NCI-H748 (cell line): ENCODE measurements around the gene NUDT6.

Experiments used
- DNase-seq: peaks from one replicate; lab custom pipeline; 2025; ENCODE audit not compliant: unreplicated experiment; lab: John Stamatoyannopoulos, UW

Gene NUDT6

DNA sequence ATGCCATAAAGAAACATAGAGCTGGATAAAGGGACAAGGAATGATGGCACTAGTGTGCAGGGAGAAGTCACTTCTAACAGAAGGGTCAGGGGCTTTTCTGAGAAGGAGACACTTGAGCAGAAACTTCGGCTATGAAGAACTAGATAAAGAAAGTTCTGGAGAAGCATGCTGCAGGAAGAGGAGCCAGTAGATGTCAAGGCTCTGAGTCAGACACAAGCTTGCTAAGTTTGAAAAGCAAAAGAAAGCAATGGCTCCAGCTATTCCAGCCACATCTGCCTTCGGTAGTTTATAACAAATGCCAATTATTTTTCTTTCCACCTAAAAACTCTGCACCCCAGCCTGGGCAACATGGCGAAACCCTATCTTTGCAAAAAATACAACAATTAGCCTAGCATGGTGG is 7.5 kb downstream of the NUDT6 start:
- no peak for DNase-seq

DNA sequence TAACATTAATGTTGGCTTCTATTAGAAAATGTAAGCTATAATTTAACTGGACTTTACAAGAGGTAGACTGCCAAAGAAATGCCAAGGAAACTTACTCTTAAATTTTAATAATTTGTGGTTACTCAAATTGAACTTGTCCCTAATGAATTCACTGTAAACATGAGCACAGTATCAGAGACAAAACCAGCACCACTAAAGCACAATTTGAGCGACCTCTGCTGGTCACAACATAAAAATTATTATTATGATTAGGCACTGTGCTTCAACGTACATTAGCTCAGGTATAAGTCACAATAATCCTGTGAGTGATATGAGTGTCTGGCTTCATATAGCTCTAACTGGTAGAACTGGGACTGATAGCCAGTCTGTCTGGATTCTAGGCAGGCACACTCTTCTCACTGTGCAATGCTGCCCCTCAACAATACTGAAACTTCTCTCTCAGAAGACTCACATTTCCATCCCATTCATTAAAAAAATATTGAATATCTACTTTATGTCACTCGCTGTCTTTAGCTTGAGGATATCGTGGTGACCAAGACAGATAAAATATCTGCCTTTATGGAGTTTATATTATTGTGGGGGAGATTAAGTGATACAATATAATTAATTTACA is 8.0 kb downstream of the NUDT6 start:
- peak; percentile 51 for DNase-seq

DNA sequence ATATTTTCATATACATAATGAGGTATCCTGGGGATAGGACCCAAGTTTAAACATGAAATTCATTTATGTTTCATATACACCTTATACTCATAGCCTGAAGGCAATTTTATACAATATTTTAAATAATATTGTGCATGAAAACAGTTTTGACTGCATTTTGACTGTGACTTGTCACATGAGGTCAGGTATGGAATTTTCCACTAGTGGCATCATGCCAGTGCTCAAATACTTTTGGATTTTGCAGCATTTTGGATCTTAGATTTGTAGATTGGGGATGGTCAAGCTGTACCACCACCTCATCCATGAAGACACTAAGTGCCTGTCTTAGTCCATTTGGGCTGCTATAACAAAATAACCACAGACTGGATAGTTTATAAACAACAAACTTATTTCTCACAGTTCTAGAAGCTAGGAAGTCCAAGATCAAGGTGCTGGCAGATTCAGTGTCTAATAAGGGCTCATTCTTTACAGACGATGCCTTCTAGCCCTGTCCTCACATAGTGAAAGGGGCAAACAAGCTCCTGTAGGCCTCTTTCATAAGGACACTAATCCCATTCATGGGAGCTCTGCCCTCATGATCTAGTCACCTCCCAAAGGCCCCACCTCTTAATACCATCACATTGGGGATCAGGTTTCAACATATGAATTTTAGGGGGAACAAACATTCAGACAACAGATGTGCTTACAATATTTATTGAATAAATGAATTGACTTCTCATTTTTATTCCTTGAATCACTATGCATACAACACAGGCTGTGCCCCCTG is 9.4 kb downstream of the NUDT6 start:
- DNase-seq, result no peak

DNA sequence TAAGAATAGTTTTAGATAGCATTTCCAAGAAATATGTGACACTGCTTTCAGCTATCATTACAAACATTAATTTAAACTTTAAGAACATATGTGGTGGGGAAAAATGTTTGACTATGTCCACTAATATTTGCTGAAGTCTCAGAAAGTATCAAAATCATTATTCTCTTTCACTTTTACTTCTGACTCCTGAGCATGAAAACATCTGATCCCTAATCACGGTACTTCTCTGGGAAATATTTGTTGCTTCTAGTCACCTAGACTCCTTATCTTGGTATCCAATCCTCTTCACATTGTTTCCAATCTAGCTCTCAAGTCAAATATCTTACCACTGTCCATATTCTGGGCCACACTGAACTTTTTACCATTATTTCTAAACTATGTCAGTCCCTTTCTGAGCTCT is 10.8 kb downstream of the NUDT6 start:
- no peak for DNase-seq

DNA sequence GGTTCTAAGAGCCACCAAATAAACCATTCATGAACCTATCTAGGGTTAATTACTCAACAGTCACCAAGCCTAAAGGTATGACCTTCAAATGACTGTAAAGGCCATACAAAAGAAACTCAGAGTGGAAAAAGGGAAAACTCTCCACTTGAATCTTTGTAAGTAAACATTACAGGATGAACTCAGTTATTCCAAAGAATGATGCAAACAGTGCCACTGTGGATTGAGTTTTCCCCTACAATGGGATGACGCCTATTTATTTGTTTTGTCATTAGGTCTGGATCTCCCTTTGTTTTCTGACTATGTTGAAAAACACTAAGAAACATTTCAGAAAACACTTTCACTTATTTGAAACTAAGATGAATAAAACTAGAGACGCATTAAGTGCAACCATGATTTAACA is 12.7 kb downstream of the NUDT6 start:
- peak; percentile 4 for DNase-seq

DNA sequence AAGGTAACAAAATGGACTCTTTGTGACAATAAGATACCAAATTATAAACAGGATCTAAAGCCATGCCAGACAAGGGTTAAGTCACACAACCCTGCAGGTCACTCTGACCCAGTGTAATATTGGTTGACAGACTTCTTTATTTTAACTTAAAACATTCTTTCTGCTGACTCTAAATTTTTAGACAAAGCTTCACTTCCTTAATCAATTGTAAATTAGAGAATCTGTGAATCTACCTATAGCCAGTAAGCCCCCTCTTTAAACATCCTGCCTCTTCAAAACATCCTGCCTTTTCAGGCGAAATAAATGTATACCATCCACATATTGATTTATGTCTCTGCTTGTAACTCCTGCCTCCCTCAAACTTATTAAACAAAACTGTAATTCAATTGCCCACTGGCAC is 14.2 kb downstream of the NUDT6 start:
- no peak for DNase-seq

DNA sequence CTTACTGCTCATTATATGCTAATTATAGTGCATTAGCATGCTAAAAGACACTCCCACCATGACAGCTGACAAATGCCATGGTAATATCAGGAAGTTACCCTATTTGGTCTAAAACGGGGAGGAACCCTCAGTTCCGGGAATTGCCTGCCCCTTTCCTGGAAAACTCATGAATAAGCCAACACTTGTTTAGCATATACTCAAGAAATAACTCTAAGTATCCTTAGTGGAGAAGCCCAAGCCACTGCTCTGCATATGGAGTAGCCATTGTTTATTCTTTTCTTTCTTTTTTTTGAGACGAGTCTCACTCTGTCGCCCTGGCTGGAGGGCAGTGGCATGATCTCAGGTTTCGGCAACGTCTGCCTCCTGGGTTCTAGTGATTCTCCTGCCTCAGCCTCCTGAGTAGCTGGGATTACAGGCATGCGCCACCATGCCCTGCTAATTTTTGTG is 15.5 kb downstream of the NUDT6 start:
- DNase-seq, result no peak

DNA sequence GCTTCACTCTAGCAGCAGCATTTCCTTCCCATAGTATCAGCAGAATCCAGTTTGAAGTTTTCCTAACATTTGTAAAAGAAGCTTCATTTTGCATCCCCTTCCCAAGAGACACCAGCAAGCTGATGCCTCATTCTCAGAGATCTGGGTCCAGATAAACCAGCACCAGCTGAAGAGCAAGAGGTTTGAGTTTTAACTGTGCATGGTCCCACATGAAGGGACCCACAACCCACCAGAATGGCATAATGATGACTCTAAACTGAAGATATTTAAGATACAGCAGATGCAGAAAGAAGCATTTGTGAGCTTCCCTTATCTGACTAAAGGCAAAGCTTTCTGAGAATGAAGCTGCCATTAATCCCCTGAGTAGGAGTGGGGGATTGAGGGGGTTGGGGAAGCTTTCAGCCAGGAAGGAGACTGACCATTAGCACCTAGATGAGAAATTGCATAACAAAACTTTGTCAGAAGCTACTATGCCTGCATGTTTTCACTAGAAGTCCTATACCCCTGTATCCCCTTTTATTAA is 18.6 kb downstream of the NUDT6 start:
- no peak for DNase-seq

DNA sequence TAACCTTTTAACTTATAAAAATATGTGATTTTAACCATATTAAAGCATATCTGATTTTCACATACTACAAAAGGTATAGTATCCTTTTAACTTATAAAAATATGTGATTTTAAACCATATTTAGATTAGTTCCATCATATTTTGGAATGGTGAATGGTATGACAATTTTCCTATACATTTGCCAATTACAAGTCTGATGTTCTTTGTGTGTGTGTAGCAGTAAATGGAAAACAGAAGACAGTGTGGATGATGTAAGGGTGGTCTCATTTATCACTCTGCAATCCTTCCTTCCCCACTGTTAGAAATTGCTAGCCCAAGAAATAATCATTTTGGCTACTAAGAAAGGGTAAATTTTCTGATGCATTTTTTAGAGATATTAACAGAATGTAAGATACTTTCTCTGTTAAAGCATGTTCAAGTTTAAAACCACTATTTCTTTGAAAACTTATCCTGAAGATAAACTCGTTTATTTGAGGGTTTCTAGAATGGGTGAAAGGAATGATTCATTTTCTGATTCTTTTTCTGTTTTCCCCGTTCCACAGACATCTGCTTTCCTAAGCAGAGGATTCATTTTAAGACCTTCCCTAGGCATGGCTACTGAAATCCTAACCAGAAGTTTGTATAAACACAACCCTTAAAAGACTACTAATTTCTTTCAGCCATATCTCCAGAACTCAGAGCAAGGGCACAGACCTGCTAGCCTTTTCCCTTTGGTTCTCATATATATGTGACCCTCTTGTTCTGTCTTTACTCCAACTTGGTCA is 21.0 kb downstream of the NUDT6 start:
- no peak for DNase-seq

DNA sequence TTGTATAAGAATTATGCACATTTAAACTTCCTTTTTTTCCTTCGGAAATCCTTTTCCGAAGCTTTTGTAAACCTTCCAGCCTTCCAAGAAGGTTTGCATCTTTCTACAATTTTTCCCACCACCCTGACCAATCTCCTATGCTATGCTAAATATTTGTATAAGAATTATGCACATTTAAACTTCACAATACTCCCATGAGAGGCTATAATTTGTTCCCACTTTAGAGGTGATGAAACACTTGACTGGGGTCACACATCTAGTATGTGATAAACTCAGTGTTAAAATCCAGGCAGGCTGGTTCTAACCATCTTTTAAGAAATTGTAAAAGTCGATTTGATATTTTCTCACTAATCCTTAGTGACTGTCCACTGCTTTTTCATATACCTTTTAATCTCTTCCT is 22.1 kb downstream of the NUDT6 start:
- no peak for DNase-seq

DNA sequence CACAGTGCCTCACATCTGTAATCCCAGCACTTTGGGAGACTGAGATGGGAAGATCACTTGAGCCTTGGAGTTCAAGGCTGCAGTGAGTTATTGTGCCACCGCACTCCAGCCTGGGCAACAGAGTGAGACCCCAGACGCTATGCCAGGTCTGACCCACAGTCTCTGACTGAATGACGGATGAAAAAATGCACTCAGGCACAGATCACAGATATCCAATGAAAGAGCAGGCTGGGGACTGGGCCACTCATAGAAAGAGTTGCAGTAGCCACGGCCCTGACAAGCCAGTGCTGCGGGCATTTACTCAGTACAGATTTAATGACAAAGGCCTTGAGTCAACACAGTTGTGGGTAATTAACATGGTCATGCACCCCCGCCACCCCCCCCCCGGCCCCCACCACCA is 22.7 kb downstream of the NUDT6 start:
- no peak for DNase-seq

DNA sequence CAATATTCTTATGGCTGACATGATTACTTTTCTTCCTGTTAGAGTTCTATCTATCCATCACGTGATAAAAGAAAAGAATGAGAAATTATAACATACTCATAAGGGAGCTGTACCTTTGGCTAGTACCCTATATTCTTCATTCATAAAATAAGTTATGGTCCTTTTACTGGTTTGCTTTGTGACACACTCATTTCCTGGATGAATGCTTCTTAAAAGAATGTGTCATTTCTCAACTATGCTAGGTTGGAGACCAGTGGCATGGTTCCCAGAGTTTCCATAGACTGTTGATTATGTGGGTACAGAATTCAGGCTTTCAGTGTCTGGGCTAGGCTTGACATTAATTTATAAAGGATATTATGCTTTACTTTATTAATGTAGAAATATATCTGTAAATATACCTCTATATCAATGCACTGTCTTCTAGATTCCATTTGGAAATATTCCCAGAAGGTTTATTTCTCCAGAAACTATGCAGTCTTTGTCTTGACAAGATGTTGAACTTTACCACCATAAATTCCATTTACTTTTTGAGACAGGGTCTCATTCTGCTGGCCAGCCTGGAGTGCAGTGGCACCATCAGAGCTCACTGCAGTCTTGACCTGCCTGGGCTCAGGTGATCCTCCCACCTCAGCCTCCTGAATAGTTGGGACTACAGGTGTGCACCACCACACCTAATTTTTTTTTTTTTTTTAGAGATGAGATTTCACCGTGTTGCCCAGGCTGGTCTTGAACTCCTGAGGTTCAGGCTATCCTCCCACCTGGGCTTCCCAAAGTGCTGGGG is 23.8 kb downstream of the NUDT6 start:
- no peak for DNase-seq

DNA sequence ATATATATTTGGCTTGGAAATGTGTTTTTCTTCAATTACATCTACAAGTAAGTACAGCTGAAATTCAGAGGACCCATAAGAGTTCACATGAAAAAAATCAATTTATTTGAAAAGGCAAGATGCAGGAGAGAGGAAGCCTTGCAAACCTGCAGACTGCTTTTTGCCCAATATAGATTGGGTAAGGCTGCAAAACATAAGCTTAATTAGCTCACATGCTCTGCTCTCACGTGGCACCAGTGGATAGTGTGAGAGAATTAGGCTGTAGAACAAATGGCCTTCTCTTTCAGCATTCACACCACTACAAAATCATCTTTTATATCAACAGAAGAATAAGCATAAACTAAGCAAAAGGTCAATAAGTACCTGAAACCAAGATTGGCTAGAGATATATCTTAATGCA is 26.1 kb downstream of the NUDT6 start:
- no peak for DNase-seq

DNA sequence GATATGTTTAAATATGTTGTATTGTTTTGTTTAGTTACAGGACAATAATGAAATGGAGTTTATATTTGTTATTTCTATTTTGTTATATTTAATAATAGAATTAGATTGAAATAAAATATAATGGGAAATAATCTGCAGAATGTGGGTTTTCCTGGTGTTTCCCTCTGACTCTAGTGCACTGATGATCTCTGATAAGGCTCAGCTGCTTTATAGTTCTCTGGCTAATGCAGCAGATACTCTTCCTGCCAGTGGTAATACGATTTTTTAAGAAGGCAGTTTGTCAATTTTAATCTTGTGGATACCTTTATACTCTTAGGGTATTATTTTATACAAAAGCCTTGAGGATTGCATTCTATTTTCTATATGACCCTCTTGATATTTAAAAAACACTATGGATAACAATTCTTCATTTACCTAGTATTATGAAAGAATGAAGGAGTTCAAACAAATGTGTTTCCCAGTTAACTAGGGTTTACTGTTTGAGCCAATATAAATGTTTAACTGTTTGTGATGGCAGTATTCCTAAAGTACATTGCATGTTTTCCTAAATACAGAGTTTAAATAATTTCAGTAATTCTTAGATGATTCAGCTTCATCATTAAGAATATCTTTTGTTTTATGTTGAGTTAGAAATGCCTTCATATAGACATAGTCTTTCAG is 26.9 kb downstream of the NUDT6 start:
- DNase-seq, result no peak

DNA sequence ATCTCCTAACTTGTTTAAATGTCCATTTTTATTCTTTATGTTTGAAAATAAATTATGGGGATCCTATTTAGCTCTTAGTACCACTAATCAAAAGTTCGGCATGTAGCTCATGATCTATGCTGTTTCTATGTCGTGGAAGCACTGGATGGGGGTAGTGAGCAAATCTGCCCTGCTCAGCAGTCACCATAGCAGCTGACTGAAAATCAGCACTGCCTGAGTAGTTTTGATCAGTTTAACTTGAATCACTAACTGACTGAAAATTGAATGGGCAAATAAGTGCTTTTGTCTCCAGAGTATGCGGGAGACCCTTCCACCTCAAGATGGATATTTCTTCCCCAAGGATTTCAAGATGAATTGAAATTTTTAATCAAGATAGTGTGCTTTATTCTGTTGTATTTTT is 27.6 kb downstream of the NUDT6 start:
- no peak for DNase-seq

DNA sequence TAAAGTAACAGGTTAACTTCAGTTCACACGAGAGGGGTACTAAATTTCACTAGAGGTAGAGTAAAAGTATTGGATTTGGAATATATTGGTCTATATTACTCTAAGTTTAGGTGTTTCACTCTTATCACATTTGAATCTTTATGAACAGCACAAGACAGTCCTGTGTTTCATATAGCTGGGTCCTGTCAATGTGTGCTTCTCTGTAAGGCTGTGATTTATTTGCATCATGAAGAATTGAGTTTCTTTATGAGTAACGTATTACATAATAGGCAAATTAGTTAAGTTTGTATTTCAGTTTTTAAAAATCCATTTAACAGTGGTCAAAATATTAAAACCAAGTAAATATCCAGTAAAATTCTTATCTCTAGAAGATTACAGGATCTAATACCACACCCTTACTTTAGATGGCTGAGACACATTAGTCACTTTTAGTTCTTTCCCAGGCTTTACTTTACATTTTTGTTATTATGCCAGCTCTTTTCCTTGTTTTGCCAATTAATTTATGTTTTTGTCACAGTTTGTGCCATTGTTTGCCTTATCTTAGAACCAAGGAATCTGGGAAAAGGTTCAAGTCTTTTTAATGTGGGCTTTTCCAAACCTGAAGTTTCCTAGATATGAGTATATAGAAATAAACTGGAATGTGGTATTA is 32.1 kb downstream of the NUDT6 start:
- no peak for DNase-seq

DNA sequence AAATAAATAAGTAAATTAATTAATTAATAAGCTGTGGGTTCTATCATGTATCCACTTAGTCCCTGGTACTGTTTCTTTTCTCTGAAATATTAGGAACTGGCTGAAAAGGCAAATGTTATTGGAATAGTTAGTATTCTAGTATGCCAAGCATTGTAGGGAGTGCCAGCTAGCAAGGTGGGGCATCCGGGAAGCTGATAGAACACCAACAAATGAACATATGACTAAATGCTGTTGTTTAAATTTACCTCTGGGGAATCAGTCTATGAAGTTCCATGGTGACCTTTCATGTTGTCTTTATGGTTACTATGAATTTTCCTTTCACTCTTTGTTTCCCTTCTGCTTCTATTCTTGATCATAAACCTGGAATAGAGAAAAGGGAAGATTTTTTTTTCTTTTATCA is 32.7 kb downstream of the NUDT6 start:
- no peak for DNase-seq

DNA sequence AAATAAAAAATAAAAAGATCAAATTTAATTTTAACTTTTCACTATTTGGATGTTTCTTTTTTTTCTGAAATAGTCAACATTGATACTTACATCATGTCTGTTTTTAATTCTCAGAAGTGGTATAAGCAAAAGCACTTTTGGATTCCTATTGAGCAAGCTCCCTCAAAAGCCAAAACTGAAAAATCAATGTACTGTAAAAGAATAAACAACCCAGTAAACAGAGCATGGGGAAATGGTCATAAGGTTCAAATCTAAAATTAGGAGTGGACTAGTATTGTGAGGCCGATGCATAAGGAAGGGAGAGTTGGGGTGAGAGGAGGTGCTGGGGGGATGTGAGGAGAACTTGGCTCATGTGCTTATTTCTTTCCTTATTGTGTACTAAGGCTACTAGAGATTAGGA is 37.9 kb downstream of the NUDT6 start:
- DNase-seq, result no peak

DNA sequence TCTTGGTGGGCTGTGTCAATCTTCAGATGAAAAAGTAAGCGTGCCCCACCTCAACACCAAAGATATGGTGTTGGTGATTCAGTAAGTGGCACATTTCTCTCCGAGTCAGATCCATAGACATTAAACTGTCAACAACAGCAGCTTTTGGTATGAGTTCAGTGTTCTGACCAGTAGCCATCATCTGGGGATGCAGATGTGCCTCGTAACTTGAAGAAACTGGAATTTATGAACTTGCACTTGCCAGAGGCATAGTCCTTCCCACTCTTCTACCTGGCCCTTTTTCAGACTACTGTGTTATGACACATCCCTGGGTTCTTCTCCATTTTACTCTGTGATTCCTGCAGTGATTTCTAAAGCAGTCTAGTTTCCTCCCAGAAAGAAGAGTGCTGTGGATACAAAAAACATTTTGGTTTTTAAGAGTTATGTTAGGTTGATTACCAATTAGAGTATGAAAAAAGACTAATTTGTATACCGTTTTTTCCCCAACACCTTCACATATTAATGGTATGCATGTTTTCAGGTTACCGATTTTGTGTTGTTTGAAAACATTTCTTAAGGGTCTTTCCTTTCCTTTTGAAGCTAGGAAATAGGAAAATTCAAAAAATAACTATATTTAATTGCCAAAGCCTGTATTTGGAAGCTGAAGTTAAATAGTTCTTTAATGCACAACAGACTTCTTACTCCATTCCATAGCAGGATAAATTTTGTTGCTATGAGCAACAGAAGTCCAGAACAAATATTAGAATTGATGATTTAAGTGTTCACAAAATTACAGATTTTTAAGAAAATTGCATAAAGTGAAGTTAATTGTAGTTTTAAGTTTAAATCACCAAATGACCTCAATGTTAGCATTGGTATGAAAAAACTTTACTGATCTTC is 39.3 kb downstream of the NUDT6 start:
- DNase-seq, result no peak
